B cell (primary cell): Measurements from ENCODE around the gene SEMA6A. TPM values are rescaled to one million over a fixed set of nuclear protein-coding genes. Genes with fewer than 3 reads are reported as not detected.

Experiments used
- ATAC-seq: fragments of 200-7000 bp; cut with Tn5 transposase; one replicate; pipeline ENCODE4 v1.10.0; 2021; ENCODE audit warnings: low read depth, mild to moderate bottlenecking, moderate number of reproducible peaks, moderate library complexity
- CTCF ChIA-PET: fragments of 350-600 bp; sonication (Branson Sonifier 250); formaldehyde crosslinking; loops from one replicate; lab custom pipeline; 2021; ENCODE audit warnings: antibody characterized with exemption, inconsistent platforms; lab: Charles Lee
- POLR2A ChIA-PET: fragments of 350-600 bp; sonication (Branson Sonifier 250); formaldehyde crosslinking; loops from one replicate; lab custom pipeline; 2021; ENCODE audit warnings: antibody characterized with exemption; lab: Charles Lee
- DNase-seq: peaks from one replicate; pipeline ENCODE4 v3.0.0; 2013
- H2AFZ ChIP-seq: 2 replicates; pipeline ENCODE4 v1.6.1; 2012; ENCODE audit warnings: mild to moderate bottlenecking, low read depth, low read length; ENCODE audit not compliant: insufficient read depth, poor library complexity, severe bottlenecking
- H3K27ac ChIP-seq, 2 donors: 1 replicate in 1 of 2; 2 replicates in 1 of 2; pipeline ENCODE4 v1.5.1; 2012 to 2013; ENCODE audit warnings: low read length in 2 of 2, mild to moderate bottlenecking in 2 of 2, moderate library complexity in 1 of 2
- H3K27me3 ChIP-seq, 4 experiments: fragments of 200-600 bp in 1 of 4; sonication (generic) in 1 of 4; replicated peaks in 1 of 4; 1 replicate in 2 of 4; 2 replicates in 2 of 4; pipeline versions ENCODE4 v1.6.1 to v1.7.0; 2013 to 2016; ENCODE audit warnings: low read length in 3 of 4, mild to moderate bottlenecking in 2 of 4, mixed read lengths in 1 of 4, moderate library complexity in 1 of 4; ENCODE audit not compliant: insufficient read depth in 4 of 4, control insufficient read depth in 3 of 4; ENCODE audit errors: control extremely low read depth in 1 of 4
- H3K36me3 ChIP-seq, 2 experiments: replicated peaks in 1 of 2; 1 replicate in 1 of 2; 2 replicates in 1 of 2; pipeline versions ENCODE4 v1.6.1 to v1.7.1; 2013; ENCODE audit warnings: low read length in 1 of 2; ENCODE audit not compliant: insufficient read depth in 2 of 2, control insufficient read depth in 1 of 2; ENCODE audit errors: control extremely low read depth in 1 of 2, extremely low read depth in 1 of 2
- H3K4me1 ChIP-seq, 2 donors: fragments of 200-600 bp in 1 of 2; sonication (generic) in 1 of 2; 1 replicate in 1 of 2; 2 replicates in 1 of 2; pipeline versions ENCODE4 v1.5.1 to v1.6.1; 2013 to 2017; ENCODE audit warnings: low read length in 2 of 2; ENCODE audit not compliant: control insufficient read depth in 2 of 2, insufficient read depth in 2 of 2
- H3K4me2 ChIP-seq: replicated peaks from 2 replicates; pipeline ENCODE3; 2012; ENCODE audit warnings: mild to moderate bottlenecking, low read depth, low read length; ENCODE audit not compliant: poor library complexity, severe bottlenecking
- H3K4me3 ChIP-seq, 5 experiments: fragments of 200-600 bp in 1 of 5; sonication (generic) in 1 of 5; 1 replicate in 3 of 5; 2 replicates in 2 of 5; pipeline versions ENCODE4 v1.5.1 to v1.7.0; 2011 to 2016; ENCODE audit warnings: low read length in 4 of 5, mild to moderate bottlenecking in 4 of 5, low read depth in 2 of 5, control low read depth in 1 of 5, moderate library complexity in 1 of 5; ENCODE audit not compliant: insufficient read depth in 1 of 5; ENCODE audit errors: control extremely low read depth in 1 of 5, extremely low read depth in 1 of 5
- H3K79me2 ChIP-seq: fragments of 200-600 bp; sonication (generic); one replicate; pipeline ENCODE4 v1.6.0; 2016; ENCODE audit warnings: low read length; ENCODE audit not compliant: control insufficient read depth, insufficient read depth
- H3K9ac ChIP-seq: fragments of 200-600 bp; sonication (generic); 2 replicates; pipeline ENCODE4 v1.6.1; 2017; ENCODE audit warnings: mild to moderate bottlenecking, low read length, moderate library complexity
- H3K9me3 ChIP-seq, 3 donors: one replicate each; pipeline versions ENCODE4 v1.6.1 to v1.7.1; 2013; ENCODE audit warnings: low read length in 2 of 3; ENCODE audit not compliant: control insufficient read depth in 2 of 3, insufficient read depth in 1 of 3; ENCODE audit errors: control extremely low read depth in 1 of 3
- H4K20me1 ChIP-seq: 2 replicates; pipeline ENCODE4 v1.6.0; 2012; ENCODE audit warnings: mild to moderate bottlenecking, low read length; ENCODE audit not compliant: insufficient read depth, control insufficient read depth, poor library complexity, severe bottlenecking
- H3K27ac Mint-ChIP-seq: one replicate; pipeline ENCODE4 v1.8.0; 2021; ENCODE audit warnings: mixed read lengths
- H3K27me3 Mint-ChIP-seq: one replicate; pipeline ENCODE4 v1.8.0; 2021; ENCODE audit warnings: mixed read lengths
- H3K4me1 Mint-ChIP-seq: one replicate; pipeline ENCODE4 v1.8.0; 2021; ENCODE audit warnings: mixed read lengths
- H3K4me3 Mint-ChIP-seq: one replicate; pipeline ENCODE4 v1.8.0; 2021; ENCODE audit warnings: mixed read lengths
- H3K9me3 Mint-ChIP-seq: one replicate; pipeline ENCODE4 v1.8.0; 2022; ENCODE audit warnings: mixed read lengths; ENCODE audit not compliant: insufficient read depth
- EZH2 ChIP-seq: IDR thresholded peaks from 2 replicates; pipeline ENCODE4 v1.6.1; 2012; ENCODE audit warnings: borderline replicate concordance, low read depth, mild to moderate bottlenecking, moderate library complexity, low read length; ENCODE audit not compliant: insufficient read depth, poor library complexity, severe bottlenecking
- WGBS: methylation state at CpG from one replicate; pipeline ENCODE4 v1.1.5; 2013; ENCODE audit warnings: missing lambda C conversion rate; ENCODE audit not compliant: insufficient coverage; 5-methylcytosine and 5-hydroxymethylcytosine counted together
- intact Hi-C: fragments of 100-400 bp; cut with micrococcal nuclease; formaldehyde crosslinking; loops from one replicate; pipeline ENCODE4 v1.10.0; 2022
- polyA plus RNA-seq: library from polyadenylated mRNA; depleted of rRNA; stranded (reverse); fragments of >200 nt; gene quantifications from 2 replicates; pipeline ENCODE4 v1.2.3, GENCODE V29; 2012
- total RNA-seq, 2 donors: library from RNA; stranded (reverse); fragments of 120-200 nt in 1 of 2; gene quantifications; 1 replicate in 1 of 2; 2 replicates in 1 of 2; pipeline versions ENCODE4 v1.2.3 to v1.2.4, GENCODE V29; 2013 to 2022
- TF ChIP-seq, protein P1 (sequence below): fragments of 200-600 bp; IDR thresholded peaks from one replicate; pipeline ENCODE4 v1.8.0; 2022; ENCODE audit warnings: antibody characterized with exemption, mild to moderate bottlenecking

Gene SEMA6A
- total and polyA plus RNA-seq, 2 donors (not counting 1 experiment from before 2014, with no cell fraction given) = 0.44 TPM; not detected in 1

DNA sequence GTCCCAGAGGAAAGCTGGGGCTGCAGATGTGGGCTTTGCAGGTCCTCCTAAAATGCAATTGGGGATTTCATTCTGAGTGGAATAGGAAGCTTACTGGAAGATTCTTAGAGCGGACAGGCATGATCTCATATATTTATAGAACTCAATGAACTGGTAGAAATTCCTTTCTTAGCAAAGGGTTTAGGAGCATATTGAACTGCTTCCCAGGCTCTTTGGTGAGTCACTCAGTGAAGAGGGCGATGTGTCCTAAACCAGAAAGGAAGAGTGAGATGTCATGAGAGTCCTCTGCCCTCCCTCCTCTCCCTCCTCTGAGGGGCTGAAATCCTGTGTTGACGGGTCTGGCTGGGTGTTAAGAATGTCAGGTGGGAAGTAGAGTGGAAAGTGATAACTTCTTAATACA, 26.3 kb upstream of the SEMA6A start:
- no peak overlapping the region for H2AFZ ChIP-seq
- peaks cover 10% of the 10 kb centered on the region for H3K27me3 Mint-ChIP-seq
- H3K36me3 ChIP-seq = no peaks in the 10 kb centered on the region
- H3K4me1 Mint-ChIP-seq = no peaks in the 10 kb centered on the region
- H3K79me2 ChIP-seq = no peaks in the 10 kb centered on the region
- WGBS = no CpG with 5 or more reads among the region's 3 CpGs
- ChIA-PET POLR2A (no interaction called here), CTCF (interaction anchor here (0.6 kb wide), 1 partner anchor 25 kb away, joined by 3 read pairs; no protein-coding TSS in a partner anchor)
- no peak overlapping the region for H3K4me2 ChIP-seq
- H3K4me3 Mint-ChIP-seq = no peak overlapping the region
- no peak for TF ChIP-seq EZH2
- TF ChIP-seq, protein P1, sequence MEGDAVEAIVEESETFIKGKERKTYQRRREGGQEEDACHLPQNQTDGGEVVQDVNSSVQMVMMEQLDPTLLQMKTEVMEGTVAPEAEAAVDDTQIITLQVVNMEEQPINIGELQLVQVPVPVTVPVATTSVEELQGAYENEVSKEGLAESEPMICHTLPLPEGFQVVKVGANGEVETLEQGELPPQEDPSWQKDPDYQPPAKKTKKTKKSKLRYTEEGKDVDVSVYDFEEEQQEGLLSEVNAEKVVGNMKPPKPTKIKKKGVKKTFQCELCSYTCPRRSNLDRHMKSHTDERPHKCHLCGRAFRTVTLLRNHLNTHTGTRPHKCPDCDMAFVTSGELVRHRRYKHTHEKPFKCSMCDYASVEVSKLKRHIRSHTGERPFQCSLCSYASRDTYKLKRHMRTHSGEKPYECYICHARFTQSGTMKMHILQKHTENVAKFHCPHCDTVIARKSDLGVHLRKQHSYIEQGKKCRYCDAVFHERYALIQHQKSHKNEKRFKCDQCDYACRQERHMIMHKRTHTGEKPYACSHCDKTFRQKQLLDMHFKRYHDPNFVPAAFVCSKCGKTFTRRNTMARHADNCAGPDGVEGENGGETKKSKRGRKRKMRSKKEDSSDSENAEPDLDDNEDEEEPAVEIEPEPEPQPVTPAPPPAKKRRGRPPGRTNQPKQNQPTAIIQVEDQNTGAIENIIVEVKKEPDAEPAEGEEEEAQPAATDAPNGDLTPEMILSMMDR = no peak
- H3K27me3 ChIP-seq = no peaks in the 10 kb centered on the region
- ATAC-seq = no peak
- no peak overlapping the region for H3K4me3 ChIP-seq
- DNase-seq = no peak
- no peak overlapping the region for H3K27ac Mint-ChIP-seq
- intact Hi-C loops = no loop called here
- no peaks in the 10 kb centered on the region for H3K4me1 ChIP-seq
- H3K9me3 ChIP-seq = no peaks in the 10 kb centered on the region
- H4K20me1 ChIP-seq = no peaks in the 10 kb centered on the region
- no peak overlapping the region for H3K9ac ChIP-seq
- no peak overlapping the region for H3K27ac ChIP-seq
- H3K9me3 Mint-ChIP-seq = no peaks in the 10 kb centered on the region

DNA sequence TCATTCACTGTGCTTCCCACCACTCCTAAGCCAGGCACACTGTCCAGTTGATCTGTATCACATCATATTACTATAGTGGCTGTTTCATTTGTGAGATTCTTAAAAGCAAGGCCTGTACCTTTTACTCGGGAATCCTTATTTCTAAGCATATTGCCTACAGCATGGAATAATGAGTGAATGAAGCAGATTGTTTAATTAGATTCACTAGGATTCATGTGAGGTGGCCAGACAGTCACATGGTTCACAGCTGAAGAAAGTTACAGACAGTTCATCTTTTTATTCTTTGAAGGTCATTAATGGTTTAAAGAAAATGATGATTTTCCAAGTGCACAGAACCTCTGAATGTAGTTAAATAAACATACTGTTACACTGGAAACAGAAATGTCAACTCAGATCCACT, 24.3 kb upstream of the SEMA6A start:
- H3K9me3 Mint-ChIP-seq = no peaks in the 10 kb centered on the region
- H3K36me3 ChIP-seq = no peaks in the 10 kb centered on the region
- H3K9me3 ChIP-seq = no peaks in the 10 kb centered on the region
- H3K27ac ChIP-seq = no peak overlapping the region
- H3K79me2 ChIP-seq = no peaks in the 10 kb centered on the region
- no peak for DNase-seq
- H2AFZ ChIP-seq = no peak overlapping the region
- H3K4me3 Mint-ChIP-seq = no peak overlapping the region
- no peak overlapping the region for H3K4me2 ChIP-seq
- intact Hi-C loops = no loop called here
- no peaks in the 10 kb centered on the region for H3K27me3 ChIP-seq
- peaks cover 7% of the 10 kb centered on the region for H3K27me3 Mint-ChIP-seq
- CTCF ChIA-PET = no interaction called here
- no peak for ATAC-seq
- no CpG with 5 or more reads among the region's 1 CpG for WGBS
- POLR2A ChIA-PET = no interaction called here
- H3K27ac Mint-ChIP-seq = no peak overlapping the region
- H3K4me3 ChIP-seq = no peak overlapping the region
- no peaks in the 10 kb centered on the region for H3K4me1 ChIP-seq
- H3K4me1 Mint-ChIP-seq = no peaks in the 10 kb centered on the region
- H4K20me1 ChIP-seq = no peaks in the 10 kb centered on the region
- H3K9ac ChIP-seq = no peak overlapping the region
- TF ChIP-seq EZH2 = no peak
- TF ChIP-seq, protein P1 = no peak
